Stimulated activated CD4-positive, alpha-beta T cell treated with anti-CD3 and anti-CD28 coated beads, Interleukin-2, amount 100 ng/mL, for 4 hours (primary cell): ENCODE measurements around the gene PDLIM5.

Experiments used
- DNase-seq: peaks from one replicate; pipeline ENCODE4 v3.0.0-alpha.2; 2020; ENCODE audit warnings: low read depth

Gene PDLIM5

DNA sequence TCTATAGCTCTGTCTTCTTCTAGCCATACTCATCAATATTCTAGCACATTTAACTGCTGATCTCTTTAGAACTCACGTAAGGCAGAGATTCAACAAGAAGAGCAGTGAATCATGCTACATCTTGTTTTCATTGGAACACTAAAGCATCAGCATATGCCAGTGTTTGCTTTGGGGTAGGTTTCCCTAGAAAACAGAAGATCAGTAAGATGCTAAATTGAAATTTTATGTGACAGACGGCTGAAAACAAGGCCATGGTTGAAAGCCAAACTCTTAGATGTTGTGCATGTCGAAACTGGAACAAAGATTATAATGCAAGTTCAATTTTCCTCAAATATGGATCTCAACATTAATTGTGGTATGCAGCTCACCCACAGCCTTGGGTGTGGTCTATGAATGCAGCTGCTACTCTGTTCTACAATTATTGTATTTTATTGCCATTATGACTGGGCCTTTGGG lies 107.6 kb downstream of the PDLIM5 start:
- DNase-seq = no peak

DNA sequence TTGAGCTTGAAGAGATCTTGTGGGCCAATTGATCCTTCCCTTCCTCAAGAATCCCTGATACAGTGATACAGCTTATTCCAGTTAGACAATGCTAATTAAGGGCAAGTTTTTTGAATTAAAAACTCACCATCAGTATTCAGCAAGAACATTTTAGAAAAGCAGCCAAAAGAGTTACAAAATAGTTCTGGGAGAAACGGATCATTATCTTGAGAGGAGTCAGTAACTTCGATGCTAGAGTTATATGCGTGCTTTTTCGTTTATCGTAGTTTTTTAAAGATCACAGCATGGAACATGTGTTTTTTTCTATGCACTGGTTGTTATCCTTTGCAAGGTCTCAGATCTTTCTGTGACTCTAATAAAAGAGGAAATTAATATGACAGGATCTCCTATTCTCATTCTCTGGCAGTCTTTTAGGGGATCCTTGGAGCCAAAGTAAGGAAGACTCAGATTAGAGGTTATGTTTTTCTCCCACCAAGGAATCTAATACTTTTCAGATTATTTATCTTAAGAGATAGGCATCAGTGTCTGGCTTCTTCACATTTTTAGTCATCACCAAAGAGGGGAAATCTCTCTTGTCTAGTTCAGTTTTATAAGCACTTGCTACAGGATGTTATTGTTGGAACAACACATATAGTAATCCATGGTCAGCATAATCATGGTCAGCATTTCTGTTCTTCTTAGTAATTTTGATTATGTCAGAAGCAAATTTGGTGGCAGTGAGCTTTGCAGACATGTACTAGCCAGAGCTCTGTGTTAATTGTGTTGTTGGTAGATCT lies 109.7 kb downstream of the PDLIM5 start:
- DNase-seq = no peak

DNA sequence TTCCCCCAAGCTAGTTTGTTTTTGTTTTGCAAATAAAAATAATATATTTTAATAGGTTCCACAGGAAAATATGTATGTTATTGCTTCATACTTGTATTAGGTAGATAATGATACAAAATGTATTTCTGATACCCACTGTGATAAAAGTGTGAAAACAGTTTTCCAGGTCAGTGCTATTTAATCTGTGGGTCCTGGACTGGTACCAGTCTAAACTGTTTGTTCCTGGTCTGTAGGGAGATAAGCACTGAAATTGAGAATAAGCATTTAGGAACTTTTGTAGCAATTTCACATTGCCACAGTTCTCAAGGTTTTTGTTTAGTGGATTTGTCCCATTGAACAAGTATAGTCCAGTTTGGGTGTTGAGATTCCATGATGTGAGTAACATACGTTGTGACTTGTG lies 110.5 kb downstream of the PDLIM5 start:
- DNase-seq = no peak

DNA sequence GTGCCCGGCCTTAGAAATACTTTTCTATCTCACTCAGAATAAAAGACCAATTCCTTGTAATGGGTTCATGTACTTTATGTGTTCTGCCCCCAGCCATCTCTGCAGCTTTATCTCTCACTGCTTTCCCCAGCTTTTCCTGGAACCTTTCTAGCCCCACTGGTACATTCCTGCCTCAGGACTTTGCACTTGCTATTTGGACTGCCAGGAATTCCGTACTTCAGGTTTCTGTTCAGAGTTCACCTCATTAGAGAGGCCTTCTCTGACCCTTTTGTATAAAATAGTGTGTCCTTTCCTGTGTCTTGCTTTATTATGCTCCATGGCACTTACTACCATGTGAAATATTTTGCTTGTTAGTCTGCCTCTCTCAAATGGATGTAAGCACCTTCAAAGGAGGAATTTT lies 112.5 kb downstream of the PDLIM5 start:
- DNase-seq = no peak

DNA sequence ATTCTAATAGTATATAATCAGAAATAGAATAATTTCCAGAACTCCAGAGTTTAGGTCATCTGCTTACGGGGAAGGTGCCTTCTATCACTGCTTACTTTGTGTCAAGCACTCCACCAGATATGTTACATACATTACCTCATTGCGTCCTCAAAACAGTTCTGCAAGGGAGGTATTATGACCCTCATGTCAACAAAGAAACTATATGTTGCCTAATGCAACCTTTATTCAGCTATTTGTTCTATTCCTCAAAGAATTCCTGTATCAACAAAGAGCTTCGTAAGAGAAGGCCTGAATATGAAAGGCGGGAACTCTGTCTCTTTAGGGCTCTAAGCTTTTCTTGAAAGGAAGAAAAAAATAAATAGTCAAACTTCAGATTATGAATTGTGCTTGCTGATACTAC lies 114.7 kb downstream of the PDLIM5 start:
- no peak for DNase-seq

DNA sequence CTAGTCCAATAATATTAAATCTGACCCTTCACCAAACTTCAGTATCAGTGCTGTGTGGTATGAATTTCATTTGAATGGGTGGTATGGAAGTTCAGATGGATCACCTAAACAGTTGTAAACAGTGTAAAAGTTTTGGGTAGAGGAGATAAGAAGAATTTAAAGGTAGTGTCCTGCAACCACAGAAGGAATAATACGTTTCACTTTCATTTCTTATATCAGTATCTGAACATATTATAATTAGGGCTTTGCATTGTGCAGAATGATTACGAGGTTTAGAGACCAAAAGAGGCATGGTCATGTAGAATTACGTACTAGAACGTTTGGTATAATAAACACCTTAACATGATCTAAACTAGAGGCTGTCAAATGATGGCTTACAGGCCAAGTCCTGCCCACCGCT lies 116.1 kb downstream of the PDLIM5 start:
- DNase-seq = no peak

GRCh38 chr4:94570558-94570957 lies 118.8 kb downstream of the PDLIM5 start:
- DNase-seq = no peak

DNA sequence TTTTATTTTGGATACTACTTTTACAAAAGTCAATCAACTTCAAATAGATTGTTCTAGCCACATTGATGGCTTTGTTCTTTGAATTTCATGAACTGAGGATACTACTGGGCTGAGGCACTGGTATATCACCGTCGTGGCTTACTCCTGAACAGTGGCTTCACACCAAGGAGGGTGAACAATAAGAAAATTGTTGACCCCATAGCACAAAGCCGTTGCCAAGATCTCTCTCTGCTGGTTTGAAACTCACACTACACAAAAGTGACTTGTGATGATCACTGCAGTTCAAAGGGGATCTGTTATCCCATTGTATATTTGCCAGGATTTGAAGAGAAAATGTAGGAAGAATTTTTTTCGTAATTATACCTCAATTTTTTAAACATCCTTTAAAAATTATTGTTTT lies 119.6 kb downstream of the PDLIM5 start:
- no peak for DNase-seq

DNA sequence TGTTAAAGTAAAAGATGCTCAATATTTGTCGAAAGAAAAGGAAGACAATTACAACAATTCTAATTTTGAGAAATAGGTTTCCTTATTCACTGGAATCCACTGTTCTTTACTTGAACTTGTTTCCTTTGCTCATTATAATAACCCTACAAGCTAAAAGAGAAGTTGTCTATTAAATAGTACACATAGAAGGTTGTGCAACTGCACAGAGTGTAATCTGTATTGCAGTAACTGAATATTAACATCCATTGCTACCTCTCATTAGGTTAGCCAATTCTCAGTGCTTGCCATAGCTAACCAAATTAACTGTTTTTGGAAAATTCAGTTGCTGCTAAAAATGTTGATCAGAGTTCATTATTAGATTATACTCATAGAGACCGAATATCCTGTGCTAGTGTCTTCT lies 120.0 kb downstream of the PDLIM5 start:
- no peak for DNase-seq

DNA sequence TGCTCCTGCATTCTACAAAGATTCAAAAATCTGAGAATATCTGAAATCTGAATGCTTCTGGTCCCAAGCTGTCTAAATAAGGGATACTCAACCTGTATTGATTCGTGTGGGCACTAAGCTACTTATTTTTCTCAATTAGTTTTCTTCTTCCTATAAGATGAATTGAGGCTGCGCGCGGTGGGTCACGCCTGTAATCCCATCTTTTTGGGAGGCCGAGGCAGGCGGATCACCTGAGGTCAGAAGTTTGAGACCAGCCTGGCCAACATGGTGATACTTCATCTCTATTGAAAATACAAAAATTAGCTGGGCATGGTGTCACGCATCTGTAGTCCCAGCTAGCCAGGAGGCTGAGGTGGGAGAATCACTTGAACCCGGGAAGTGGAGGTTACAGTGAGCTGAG lies 122.3 kb downstream of the PDLIM5 start:
- no peak for DNase-seq

GRCh38 chr4:94574616-94575015 lies 122.9 kb downstream of the PDLIM5 start:
- DNase-seq = no peak

DNA sequence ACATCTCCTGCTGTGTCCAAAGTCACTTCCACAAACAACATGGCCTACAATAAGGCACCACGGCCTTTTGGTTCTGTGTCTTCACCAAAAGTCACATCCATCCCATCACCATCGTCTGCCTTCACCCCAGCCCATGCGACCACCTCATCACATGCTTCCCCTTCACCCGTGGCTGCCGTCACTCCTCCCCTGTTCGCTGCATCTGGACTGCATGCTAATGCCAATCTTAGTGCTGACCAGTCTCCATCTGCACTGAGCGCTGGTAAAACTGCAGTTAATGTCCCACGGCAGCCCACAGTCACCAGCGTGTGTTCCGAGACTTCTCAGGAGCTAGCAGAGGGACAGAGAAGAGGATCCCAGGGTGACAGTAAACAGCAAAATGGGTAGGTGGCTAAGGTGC lies 123.9 kb downstream of the PDLIM5 start:
- DNase-seq = no peak

DNA sequence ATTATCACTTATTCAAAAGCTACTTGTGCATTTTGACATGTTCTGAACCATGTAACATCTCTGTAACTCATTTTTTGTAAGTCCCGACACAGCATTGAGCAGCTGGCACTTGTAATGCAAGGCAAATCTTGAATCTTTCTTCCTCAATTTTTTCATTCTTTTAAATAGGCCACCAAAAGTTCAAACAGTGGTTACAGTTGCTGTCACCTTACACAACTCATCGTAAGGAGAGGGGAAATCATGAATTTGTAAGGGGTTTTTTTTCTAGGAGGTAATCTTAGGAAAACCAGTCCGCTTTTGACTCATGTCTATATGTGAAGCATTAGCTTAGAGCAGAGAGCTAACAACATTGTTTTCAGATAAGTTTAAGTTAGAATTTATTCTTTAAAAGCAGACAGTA lies 124.5 kb downstream of the PDLIM5 start:
- DNase-seq = no peak

GRCh38 chr4:94577136-94577535 lies 125.4 kb downstream of the PDLIM5 start:
- no peak for DNase-seq

GRCh38 chr4:94578195-94578594 lies 126.5 kb downstream of the PDLIM5 start:
- DNase-seq = no peak

- DNase-seq = no peak
These were observed 130.0 kb downstream of the PDLIM5 start for GRCh38 chr4:94581766-94582165.

DNA sequence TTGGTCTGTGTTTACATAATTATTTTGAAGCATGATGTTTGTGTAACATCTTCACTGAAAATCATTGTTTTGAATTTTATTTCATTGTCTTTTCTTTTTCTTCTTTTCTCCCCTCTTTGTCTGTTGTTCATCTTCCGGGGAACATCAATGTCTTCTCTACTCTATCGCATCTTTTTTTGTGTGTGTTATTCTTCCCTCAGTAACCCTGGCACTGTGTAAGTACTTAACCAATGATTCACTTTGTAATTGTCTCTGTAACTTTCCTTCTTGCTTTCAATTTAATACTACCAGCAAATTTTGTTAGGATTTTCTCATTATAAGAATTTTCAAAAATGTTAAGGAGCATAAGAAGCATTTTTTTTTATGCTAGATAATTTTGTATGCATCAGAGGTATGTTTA lies 130.8 kb downstream of the PDLIM5 start:
- DNase-seq = no peak

DNA sequence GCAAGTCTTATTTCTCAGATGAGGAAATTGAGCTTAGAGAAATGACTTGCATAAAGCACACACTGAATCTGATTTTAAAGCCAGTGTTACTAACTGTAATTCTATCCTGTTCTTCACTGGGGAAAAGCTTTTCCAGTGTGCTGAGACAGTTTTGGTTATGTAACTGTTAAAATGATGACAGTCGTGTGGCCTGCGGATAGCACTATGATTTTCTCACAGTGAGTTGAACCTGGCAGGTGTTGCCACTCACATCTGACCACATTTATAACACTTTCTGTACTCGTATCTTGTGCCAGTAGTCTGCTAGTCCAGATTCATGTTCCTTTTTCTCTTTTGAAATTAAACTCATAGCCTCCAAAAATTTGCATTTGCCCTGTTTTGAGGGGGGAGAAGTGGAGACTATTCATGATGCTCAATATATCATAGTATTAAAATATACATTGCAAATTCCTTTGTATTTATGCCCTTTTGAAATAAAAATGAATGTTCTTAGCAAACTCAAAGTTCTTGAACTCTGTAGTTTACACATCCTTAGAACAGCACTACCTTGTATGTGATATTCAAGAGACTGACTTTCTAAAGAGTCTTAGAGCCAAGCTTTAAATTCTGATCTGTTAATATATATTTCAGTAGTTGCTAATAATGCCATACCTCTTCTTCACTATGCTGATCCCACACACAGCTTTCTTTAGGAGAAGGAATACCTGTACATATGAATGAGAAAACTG lies 132.3 kb downstream of the PDLIM5 start:
- no peak for DNase-seq

DNA sequence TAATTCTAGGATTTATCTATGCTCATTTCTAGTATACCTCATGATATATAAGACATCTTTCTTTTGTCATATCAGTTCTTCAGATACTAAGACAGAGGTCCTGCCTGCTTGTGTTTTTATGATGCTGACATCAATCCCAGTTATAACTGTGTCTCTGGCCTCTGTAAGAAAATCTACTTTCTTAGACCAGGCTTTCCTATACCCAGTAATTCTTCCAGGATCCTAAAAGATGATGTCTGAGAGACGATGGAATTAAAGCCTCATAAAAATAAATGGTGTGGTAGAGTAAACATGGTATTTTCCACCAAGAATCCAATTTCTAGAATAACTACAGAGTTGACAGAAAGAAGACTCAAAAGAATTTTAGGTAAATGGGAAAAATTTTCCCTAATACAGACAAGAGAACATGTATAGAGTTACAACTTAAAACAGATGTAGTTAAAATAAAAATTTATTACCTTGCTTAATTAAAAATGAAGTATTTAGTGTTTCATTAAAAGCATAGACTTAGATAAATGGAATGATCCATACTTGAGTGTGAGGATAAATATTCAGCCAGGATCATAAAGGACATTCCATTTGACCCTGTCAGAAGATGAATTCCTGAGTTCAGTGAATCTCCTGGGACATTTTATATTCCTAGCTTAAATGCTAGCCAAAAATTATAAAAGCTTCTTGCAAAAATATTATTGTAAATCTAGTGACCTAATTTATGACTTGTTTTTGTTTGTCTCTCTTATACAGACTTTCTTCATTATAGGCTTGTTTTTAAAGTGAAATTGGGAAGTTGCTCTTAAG lies 137.4 kb downstream of the PDLIM5 start:
- no peak for DNase-seq

DNA sequence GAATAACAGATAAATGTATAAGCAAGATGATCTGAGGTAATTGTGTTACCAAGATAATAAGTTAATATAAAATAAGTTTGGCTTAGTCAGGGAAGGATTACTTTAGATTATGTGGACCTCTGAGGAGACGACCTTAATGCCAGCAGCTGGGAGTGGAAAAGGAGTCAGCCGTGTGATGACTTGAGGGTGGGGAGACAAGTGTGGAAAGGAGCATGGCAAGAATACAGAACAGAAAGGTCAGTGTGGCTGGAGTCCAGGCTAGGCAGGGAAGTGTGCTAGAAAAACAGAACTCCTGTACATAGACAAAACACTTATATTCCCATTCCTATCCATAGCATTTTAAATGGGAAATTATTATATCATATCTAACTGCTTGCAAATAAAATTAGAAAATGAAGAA lies 138.8 kb downstream of the PDLIM5 start:
- no peak for DNase-seq

GRCh38 chr4:94591289-94591688 lies 139.5 kb downstream of the PDLIM5 start:
- no peak for DNase-seq

DNA sequence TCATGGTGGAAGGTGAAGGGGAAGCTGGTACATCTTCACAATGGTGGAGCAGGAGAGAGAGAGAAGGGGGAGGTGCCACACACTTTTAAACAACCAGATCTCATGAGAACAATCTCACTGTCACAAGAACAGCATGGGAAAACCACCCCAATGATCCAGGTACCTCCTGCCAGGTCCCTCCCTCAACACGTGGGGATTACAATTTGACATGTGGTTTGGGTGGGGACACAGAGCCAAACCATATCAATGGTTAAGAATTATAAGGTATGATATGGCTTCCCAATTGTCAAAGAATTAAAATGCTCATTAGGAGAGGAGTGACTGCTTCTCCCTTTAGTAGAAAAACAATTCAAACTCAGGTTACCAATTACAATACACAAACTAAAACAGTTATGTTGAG lies 143.3 kb downstream of the PDLIM5 start:
- no peak for DNase-seq
